Esophagus muscularis mucosa (tissue), 4 donors: ENCODE results near the gene RIMS1.

Experiments used
- CTCF ChIP-seq, 3 experiments: fragments of 200-600 bp in 2 of 3; fragments of 450-650 bp in 1 of 3; sonication (generic) in 2 of 3; IDR thresholded peaks; one replicate each; pipeline ENCODE4 v1.5.1; 2017 to 2019; ENCODE audit warnings: antibody characterized with exemption in 3 of 3, mild to moderate bottlenecking in 2 of 3, moderate library complexity in 1 of 3
- EP300 ChIP-seq: sonication (generic); formaldehyde crosslinking; IDR thresholded peaks from one replicate; pipeline ENCODE4 v1.6.1; 2017; ENCODE audit warnings: antibody characterized with exemption
- POLR2A ChIP-seq: fragments of 450-650 bp; IDR thresholded peaks from one replicate; pipeline ENCODE4 v1.6.1; 2017; ENCODE audit warnings: antibody characterized with exemption, moderate library complexity, mild to moderate bottlenecking, low read depth
- POLR2AphosphoS5 ChIP-seq, 2 donors: sonication (generic); formaldehyde crosslinking; IDR thresholded peaks; one replicate each; pipeline ENCODE4 v1.6.1; 2017; ENCODE audit warnings: antibody characterized with exemption in 2 of 2

- TF ChIP-seq POLR2AphosphoS5 (IDR thresholded peaks at IDR 0.05), result no peak
- TF ChIP-seq CTCF (IDR thresholded peaks at IDR 0.05), result no peak
- no peak for TF ChIP-seq POLR2A
- TF ChIP-seq EP300, result no peak
Measured at GRCh38 chr6:71887744-71888230, 1.4 kb downstream of the RIMS1 start.
